Stimulated activated CD8-positive, alpha-beta memory T cell treated with anti-CD3 and anti-CD28 coated beads, Interleukin-15, amount 100 ng/mL, for 1 hour (primary cell): ENCODE measurements around the gene GAPDH.
"Not testable (repeated sequence)": the region's sequence is repeated elsewhere in the genome, so short reads cannot be mapped to it uniquely, and the experiment has no call there.

Experiments used
- DNase-seq: peaks from one replicate; pipeline ENCODE4 v3.0.0-alpha.2; 2020; ENCODE audit warnings: low read depth

GAPDH gene

GRCh38 chr12:6563448-6564050, 29.2 kb downstream of the GAPDH start:
- peak; percentile 51 for DNase-seq

- no peak for DNase-seq
Measured at GRCh38 chr12:6567112-6567670, 32.9 kb downstream of the GAPDH start.

GRCh38 chr12:6569312-6569711, 35.0 kb downstream of the GAPDH start:
- no peak for DNase-seq

DNA sequence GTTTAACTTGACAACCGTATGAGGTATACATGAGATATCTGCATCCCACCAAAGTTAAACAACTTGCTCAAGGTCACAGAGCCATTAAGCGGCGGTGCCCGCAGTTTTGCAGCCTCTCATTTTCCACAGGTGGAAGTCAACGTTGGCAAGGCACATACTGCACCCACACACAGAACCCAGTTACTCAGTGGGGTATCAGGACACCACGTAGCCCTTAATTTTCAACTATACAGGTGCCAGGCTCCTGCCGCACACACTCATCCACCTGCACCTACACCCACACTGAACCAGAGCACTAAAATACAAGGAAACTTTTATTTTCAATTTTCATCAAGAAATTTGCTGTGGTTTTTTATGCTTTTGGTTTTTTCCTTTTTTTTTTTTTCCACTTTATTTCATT, 35.5 kb downstream of the GAPDH start:
- DNase-seq, result no peak

- DNase-seq, result no peak
Measured at GRCh38 chr12:6570264-6570887, 36.1 kb downstream of the GAPDH start.

GRCh38 chr12:6573001-6573400, 38.7 kb downstream of the GAPDH start:
- DNase-seq, result no peak

- DNase-seq, result no peak
Measured at GRCh38 chr12:6574576-6575295, 40.4 kb downstream of the GAPDH start.

DNA sequence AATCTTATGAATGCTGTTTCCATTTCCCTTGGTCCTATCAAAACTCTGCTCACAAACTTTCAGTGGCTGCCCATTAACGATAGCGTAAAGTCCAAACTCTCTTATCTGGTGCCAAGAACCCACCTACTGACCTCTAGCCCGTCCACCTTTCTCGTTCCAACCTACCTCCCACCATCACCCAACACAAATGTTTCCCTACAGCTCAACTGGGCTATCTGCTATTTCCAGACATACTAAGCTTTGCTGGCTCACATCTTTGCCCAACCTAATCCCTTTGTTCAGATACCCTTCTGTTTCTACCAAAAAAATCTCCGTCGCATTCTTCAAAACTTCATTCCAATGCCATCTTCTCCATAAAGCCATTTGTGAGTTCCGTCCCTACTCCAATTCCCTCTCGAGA, 41.3 kb downstream of the GAPDH start:
- DNase-seq, result no peak

- DNase-seq, result no peak
Measured at GRCh38 chr12:6582196-6582595, 47.9 kb downstream of the GAPDH start.

DNA sequence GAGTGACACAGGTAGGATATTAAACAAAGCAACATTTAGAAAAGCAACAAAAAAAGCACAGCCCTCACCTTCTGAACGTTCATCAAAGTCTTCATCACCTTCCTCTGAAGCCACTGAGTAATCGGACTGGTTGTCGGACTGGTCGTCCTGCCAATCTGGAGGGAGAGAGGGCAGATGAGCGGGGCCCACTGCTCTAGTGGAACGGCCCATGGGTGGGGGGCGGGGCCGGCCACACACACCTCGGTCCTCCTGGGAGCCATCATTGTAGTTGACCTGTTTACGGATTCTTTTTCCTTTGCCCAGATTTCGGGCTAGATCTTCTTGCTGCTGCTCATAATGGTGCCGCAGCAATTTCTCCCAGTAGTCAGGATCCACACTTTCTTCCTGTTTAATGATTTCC, 48.6 kb downstream of the GAPDH start:
- no peak for DNase-seq

DNA sequence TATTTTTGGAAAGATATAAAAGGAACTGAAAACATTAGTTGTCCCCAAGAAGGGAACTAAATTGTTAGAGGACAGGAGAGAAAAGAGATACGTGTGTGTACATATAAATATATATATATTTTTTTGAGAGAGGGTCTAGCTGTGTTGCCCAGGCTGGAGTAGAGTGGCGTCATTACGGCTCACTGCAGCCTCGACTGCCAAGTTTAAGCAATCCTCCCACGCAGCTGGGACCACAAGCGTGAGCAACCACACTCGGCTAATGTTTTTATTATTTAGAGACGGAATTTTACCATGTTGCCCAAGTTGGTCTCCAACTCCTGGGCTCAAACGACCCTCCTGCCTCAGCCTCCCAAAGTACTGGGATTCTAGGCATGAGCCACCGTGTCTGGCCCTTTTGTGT, 50.0 kb downstream of the GAPDH start:
- no peak for DNase-seq

DNA sequence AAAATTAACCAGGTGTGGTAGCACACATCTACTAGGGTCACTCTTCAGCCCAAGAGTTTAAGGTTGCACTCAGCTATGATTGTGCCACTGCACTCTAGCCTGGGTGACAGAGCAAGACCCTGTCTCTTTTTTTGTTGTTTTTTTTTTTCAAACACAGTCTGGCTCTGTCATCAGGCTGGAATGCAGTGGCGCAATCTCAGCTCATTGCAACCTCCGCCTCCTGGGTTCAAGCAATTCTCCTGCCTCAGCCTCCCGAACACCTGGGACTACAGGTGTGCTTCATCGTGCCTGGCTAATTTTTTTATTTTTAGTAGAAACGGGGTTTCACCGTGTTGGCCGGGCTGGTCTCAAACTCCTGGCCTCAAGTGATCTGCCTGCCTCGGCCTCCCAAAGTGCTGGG, 52.3 kb downstream of the GAPDH start:
- DNase-seq, result not testable (repeated sequence)
